HG02938 (cell line): Measurements from ENCODE around the gene H2AZ2.
"Not testable (repeated sequence)": the region's sequence is repeated elsewhere in the genome, so short reads cannot be mapped to it uniquely, and the experiment has no call there.

ENCODE experiments used
- ATAC-seq: cut with Tn5 transposase; IDR thresholded peaks from one replicate; pipeline ENCODE4 v1.9.1; 2021; ENCODE audit warnings: mild to moderate bottlenecking, moderate library complexity; ENCODE audit not compliant: unreplicated experiment

The H2AZ2 gene

DNA sequence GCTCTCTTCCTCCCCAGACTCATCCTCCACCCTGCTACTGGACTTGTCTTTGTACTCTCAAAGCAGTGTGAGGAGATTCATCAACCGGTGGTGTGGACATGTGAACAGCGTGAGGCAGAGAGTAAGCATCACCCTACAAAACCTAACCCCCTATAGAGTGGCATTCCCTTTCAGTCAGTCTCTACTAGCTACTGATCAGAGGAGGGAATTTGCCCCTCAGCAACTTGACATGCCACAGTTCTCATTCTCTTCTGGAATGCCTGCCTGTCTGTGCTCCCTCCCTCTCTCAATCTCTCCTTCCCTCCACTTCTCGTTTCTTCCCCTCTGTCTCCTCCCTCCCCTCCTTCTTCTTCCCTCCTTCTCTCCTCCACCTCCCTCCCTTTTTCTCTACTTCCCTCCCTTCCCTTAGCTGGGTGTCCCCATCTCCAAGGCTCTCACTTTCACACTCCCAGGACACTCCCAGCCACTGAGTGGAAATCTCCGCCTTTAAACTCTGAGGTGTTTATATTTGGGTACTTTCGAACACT lies 24.6 kb downstream of the H2AZ2 start:
- no peak for ATAC-seq

DNA sequence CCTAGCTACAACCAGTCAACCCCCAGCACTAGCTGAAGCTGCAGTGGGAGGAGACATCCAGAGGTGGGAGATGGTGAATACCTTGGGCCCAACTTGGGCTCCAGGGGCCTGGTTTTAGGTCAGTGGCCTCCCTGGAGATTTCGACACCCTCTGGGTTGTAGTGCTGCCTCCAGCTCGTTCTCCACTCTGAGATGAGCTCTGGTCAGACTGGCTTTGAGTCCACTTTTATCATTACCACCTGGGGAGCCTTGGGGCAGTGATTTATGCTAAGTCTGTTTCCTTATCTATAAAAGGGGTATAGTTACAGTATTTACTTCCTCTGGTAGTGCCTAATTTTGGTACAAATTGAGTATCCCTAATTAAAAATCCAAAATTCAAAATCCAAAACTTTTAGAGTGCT lies 28.6 kb downstream of the H2AZ2 start:
- no peak for ATAC-seq

DNA sequence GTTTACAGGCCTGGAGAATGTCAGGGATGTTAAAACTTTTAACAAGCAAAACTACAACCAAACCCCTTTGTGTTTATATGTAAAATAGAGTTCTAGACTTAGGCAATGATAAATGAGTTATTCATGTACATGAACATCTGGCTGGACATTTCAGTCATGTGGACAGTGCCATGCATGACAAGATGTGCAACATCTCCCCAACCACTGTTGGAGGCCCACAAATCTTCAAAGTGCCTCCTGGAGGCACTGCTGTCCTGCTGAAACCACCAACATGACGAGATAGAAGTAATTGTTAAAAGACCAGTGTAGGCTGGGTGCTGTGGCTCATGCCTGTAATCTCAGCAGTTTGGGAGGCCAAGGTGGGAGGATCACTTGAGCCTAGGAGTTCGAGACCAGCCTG lies 33.0 kb downstream of the H2AZ2 start:
- no peak for ATAC-seq

DNA sequence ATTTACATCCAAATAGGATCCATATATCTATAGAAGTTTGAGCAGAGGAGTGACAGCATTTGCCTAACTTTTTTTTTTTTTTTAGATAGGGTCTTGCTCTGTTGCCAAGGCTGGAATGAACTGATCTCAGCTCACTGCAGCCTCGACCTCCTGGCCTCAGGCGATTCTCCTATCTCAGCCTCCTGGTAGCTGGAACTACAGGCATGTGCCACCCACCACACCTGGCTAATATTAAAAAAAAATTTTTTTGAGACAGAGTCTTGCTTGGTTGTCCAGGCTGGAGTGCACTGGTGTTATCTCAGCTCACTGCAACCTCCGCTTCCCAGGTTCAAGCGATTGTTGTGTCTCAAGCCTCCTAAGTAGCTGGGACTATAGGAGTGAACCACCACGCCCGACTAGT lies 36.3 kb downstream of the H2AZ2 start:
- ATAC-seq, result no peak

DNA sequence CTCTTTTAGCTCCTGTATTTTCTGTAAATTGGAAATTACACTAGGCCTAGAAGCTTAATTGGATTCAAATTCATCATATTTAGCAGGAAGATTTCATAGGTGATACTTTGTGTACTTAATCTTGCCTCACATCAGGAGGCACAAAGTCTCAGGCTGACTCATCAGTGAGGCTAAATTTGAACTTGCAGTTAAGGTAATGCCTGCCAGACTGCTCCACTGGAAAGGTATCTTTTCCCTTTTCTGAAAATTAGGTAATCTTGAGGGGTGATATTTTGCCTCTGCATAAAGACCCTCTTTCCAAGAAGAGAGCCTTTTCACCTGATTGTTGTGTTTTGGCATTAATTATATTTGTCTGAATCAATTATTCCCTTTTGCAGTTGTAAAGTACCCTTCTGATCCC lies 36.8 kb downstream of the H2AZ2 start:
- ATAC-seq, result no peak

DNA sequence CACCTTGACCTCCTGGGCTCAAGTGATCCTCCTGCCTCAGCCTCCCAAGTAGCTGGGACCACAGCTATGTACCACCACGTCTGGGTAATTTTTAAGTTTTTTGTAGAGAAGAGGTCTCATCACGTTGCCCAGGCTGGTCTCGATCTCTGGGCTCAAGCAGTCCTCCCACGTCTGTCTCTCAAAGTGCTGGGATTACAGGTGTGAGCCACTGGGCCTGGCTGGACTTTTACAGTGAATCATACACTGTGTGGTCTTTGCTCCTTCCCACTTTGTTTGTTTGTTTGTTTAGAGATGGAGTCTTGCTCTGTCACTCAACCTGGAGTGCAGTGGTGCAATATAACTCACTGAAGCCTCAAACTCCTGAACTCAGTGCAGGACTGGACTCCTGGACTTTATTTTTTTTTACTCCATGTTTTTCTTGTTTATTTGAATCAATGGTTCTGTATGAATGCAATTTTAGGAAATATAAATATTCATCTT lies 38.9 kb downstream of the H2AZ2 start:
- ATAC-seq, result no peak

DNA sequence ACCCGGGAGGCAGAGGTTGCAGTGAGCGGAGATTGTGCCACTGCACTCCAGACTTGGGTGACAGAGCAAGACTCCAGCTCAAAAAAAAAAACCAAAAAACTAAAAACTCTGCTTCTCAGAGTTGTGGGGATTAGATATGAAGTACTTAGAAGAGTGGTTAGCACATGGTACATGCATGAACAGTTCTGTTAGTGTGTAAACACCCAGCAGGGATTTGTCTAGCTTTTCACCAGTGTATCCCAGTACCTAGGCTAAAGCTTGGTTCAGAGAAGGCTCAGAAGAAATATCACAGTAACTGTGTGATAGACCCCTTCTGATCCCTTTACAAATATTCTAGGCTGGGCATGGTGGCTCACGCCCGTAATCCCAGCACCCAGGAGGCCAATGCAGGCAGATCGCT lies 41.9 kb downstream of the H2AZ2 start:
- no peak for ATAC-seq

DNA sequence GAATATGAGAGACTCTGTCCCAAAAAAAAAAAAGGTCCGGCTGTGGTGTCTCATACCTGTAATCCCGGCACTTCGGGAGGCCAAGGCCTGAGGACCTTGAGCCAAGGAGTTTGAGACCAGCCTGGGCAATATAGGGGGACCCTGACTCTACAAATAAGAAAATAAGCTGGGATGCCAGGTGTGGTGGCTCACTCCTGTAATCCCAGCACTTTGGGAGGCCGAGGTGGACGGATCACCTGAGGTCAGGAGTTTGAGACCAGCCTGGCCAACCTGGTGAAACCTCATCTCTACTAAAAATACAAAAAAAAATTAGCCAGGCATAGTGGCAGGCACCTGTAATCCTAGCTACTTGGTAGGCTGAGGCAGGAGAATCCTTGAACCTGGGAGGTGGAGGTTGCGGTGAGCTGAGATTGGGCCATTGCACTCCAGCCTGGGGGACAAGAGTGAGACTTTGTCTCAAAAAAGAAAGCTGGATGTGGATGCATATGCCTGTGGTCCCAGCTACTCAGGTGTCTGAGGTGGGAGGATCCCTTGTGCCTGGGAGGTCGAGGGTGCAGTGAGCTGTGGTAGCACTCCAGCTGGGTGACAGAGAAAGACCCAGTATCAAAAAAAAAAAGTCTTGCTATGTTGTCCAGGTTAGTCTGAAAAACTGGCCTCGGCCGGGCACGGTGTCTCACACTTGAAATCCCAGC lies 43.9 kb downstream of the H2AZ2 start:
- not testable (repeated sequence) for ATAC-seq

DNA sequence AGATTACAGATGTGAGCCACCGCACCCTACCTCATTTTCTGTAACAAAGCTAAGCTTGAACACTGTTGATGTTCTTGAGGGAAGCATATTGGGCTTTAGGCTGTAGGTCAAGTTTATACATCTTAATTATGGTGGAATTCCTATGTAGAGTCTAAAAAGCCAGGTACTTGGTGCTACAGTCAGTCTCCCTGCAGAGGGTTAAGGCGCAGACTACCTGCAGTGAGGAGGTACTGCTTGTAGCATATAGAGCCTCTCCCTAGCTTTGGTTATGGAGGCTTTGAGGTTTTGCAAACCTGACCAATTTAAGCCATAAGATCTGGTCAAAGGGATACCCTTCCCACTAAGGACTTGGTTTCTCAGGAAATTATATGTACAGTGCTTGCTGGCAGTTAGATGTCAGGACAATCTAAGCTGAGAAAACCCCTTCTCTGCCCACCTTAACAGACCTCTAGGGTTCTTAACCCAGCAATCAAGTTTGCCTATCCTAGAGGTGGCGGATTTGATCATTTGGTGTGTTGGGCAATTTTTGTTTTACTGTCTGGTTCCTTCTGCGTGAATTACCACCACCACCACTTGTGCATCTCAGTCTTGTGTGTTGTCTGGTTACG lies 45.4 kb downstream of the H2AZ2 start:
- ATAC-seq, result no peak

DNA sequence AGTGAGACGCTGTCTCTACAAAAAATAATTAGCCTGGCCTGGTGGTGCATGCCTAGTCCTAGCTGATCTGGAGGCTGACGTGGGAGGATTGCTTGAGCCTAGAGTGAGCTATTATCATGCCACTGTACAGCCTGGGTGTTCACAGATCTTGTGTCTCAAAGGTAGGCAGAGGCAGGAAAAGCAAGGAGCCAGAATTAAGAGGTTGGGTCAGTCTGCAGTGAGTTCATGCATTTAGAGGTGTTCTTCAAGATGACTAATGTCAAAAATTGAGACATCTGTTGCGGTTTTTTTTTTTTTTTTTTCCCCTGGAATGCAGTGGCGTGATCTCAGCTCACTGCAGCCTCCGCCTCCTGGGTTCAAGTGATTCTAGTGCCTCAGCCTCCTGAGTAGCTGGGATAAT lies 46.0 kb downstream of the H2AZ2 start:
- no peak for ATAC-seq

DNA sequence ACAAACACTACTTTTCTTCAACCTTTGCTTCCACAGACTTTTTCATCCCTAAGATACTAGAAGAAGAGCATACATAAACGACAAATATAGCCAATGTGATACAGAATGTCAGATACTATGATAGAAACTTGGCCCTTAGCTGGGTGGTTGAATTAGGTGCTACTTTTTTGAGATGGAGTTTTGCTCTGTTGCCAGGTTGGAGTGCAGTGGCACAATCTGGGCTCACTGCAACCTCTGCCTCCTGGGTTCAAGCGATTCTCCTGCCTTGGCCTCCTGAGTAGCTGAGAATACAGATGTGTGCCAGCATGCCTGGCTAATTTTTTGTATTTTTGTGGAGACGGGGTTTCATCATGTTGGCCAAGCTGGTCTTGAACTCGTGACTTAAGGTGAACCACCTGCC lies 47.9 kb downstream of the H2AZ2 start:
- no peak for ATAC-seq

DNA sequence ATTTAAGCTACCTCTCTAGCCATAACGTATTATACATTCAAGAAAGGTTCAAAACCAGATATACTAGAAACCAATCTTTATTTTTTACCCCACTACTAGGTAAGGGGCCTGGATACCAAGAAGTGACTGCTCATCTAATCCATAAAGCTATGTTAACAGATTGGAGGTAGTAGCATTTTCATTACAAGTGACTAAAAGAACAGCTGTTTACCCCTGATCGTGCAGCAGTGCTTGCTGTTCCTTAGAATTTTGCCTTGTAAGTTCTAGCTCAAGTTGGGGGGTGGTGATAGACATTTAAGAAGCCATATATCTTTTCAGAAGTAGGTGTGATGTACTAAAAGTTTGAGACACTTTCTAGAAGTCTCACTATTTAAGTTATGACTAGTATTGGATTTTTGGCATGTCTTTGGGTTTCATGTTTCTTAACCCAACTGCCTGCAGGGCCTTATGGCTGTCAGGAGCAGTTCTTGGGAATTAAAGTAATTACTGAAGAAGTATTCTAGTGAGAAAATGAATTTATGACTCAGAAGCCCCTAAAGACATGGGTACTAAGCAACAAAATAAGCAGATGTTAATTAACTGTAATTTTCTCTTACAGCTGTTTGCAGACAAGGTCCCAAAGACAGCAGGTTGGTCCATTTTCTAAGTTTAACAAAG lies 49.1 kb downstream of the H2AZ2 start:
- no peak for ATAC-seq

DNA sequence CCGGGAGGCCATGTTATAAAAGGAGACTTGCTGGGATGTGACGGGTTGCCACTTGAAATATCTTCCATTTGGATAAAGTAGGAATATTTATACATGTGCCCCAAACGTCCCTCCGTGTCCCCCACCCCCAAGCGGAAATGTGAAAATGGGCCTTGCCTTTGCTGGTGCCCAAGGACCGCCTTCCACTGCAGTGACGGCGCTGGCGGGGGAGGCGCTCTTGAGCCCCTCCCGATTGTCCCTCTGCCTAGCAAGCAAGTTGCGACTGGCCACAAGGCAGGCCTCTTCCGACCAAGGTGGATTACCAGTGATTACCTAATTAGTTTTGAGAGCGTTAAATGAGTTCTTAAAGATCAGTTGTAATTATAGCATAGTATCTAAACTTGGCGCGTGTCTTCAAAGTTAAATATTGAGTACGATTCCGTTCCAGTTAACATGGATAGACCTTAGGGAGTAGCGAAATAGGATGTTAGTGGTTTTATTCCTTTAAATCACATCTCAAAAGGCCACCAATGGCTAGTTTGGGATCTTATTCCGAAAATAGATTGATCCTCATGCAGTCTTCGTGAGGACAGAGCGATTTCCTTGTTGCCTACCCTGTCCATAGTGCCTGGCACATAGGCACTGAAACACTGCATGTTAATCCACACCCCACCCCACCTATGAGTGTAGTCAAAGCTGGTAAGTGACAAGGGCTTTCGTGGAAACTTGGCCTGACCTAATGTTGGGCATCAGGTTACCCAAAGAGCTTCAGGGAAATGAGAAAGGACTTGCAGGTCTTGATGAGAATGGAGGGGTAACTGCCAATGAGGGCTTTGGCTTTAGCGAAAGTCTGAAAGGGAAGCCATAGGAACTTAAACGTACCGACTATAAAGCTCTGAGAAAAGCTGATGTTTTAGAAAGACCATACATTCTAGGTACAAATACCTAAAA lies 50.3 kb downstream of the H2AZ2 start:
- peak; percentile 47 for ATAC-seq

DNA sequence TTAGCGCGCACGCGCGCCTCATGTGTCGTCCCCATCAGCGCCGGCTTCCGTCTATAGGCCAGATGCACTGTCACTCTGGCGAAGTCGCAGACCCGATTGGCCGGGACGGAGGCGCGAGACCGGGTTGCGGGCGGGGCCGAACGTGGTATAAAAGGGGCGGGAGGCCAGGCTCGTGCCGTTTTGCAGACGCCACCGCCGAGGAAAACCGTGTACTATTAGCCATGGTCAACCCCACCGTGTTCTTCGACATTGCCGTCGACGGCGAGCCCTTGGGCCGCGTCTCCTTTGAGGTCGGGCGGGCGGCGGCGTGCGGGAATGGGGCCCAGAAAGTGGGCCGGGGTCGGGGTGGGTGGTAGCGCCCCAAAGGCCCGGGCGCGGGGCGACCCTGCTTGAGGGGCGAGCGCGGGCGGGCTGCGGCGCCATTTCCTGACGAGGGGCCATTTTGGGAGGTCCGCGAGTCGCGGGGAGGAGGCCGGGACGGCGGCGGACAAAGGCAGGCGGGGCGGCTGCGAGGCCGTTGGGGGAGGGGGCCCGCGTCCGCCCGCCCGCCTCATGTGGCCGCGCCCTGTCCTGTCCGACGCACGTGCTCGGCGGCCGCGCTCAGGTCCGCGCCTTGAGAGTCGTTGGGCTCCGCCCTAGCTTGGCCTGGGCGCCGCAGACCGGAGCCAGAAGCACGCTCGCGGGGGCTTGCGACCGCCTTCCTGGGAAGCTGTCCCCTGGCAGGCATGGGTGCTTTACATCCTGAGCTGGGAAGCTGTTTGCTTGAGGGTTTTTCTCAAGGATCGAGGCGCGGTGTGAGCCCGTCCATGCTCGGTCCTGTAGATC lies 51.2 kb downstream of the H2AZ2 start, which contains the start of gene PPIA:
TSS of gene PPIA (plus strand) at position 178 of the 825 bp plus-strand sequence. CDS start at position 222, 44 bp downstream.
- peak; percentile 84 for ATAC-seq

DNA sequence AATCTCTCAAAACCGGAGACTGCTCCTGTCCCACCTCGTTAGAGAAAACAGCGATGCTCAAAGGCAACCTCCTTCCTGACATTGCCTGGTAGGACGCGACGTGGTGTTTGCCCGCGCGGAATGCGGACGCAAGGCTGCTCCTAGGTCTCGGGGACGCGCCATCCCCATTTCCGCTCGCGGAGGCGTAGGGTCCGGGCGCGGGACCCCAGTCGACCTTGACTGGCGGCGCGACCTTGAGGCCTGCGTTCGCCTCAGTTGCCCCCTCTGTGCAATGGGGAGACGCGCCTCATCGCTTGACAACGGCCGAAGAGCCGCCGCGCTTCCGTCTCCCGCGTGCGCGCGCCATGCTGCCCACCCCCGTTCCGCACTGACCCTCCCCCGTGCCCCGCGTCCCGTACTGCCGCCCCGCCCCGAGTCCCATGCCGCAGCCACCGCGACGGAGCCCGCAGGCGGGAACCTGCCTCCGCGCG lies 51.8 kb downstream of the H2AZ2 start:
- peak; percentile 2 for ATAC-seq

DNA sequence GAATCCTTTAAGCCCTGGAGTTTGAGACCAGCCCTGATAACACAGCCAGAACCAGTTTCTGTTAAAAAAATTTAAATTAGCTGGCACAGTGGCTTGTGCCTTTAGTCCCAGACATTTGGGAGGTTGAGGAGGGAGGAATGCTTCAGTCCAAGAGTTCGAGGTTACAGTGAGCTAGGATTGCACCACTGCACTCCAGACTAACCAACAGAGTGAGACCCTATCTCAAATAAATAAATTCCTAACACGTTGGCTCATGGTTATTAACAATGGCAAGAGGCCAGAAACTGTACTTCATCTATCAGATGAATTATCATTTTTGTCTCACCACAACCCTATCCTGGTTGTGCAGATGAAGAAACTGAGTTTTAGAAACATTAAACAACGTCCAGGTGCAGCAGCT lies 53.6 kb downstream of the H2AZ2 start:
- ATAC-seq, result no peak

DNA sequence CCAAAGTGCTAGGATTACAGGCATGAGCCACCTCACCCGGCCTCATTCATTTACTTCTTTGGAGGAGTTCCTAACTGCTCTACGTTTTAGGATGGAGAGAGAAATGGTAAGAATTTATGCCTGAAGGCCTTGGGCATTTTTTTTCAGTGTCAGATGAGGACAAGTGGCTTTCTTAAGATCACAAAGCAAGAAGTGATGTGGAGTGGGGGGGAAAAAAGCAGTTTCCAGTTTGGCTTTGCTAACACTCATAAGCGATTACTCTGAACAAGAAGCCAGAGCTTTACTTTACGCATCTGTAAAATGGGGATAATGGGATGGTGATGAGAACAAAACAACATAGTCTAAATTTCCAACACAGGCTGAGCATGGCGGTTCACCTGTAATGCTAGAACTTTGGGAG lies 54.0 kb downstream of the H2AZ2 start:
- ATAC-seq, result no peak

DNA sequence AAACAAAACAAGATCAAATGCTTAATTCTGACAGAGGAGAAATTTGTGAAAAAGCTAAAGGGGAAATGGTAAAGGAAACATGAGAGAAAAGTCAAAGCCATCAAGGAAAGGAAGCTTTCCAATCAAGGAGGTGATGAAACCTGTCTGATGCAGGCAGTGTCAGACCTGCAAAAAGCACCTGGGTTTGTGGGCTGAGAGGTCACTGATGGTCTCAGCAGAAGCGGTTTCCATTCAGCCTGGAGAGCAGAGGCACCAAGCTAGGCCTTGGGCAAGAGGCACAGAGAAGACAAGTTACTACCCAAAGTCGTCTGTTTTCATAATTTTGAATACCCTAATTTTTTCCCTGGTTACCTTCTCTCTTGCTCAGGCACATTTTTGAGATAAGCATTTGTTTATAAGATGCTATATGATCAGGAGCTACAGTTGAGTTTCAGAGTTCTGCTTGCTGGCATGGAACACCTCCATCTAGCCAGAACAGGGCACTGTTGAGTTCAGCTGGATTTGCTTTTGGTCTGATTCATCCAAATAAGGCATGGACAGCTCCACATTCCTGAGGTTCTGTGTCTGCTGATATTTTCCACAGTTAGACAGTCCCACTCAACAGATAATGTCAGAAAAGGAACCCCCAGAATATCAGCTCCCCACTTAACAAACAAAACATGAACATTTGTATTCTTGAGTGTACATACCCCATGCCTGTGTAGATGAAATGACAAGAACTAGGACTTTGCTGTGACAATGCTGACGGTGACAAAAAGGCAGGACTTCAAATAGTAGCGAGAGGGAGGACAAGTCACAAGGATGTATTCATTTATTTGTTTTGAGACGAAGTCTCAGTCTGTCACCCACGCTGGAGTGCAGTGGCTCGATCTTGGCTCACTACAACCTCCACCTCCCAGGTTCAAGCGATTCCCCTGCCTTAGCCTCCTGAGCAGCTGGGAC lies 56.3 kb downstream of the H2AZ2 start:
- no peak for ATAC-seq

DNA sequence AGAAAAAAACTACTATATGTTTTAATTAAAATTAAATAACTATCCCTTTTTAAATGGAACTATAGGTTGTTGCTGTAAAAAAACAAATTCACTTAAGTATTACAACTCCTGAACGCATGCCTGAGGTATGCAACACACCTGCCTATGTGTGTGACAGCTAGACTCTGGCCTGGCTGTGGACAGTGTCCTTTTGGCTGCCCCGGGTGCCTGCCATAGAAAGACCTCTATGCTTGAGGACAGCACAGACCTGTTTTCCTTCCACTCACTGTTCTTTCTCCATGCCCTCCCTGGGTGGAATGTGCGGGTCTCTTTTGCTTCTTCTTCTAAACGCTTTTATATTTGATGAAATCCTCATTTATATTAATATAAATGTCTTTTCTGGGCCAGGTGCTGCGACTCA lies 57.9 kb downstream of the H2AZ2 start:
- no peak for ATAC-seq
